Right lobe of liver (tissue), 6 donors: ENCODE results near the gene FOXC1. TPM values are rescaled to one million over a fixed set of nuclear protein-coding genes. Genes with fewer than 3 reads are reported as not detected.

Experiments
- ATAC-seq, 4 donors: fragments of 200-7000 bp; cut with Tn5 transposase; one replicate each; pipeline ENCODE4 v1.9.1; 2020; ENCODE audit warnings: mild to moderate bottlenecking in 4 of 4, moderate library complexity in 4 of 4
- DNase-seq, 3 donors: peaks; one replicate each; pipeline ENCODE4 v3.0.0-alpha.2; 2020
- H3K27ac ChIP-seq, 3 donors: fragments of 200-600 bp; one replicate each; pipeline ENCODE4 v1.8.0; 2022
- H3K27me3 ChIP-seq, 2 donors: fragments of 200-600 bp; one replicate each; pipeline ENCODE4 v1.8.0; 2022
- H3K36me3 ChIP-seq, 4 donors: fragments of 200-600 bp; sonication (generic) in 1 of 4; one replicate each; pipeline versions ENCODE4 v1.5.1 to v1.8.0; 2017 to 2022; ENCODE audit warnings: control low read depth in 1 of 4
- H3K4me1 ChIP-seq, 4 donors: fragments of 200-600 bp; sonication (generic) in 1 of 4; one replicate each; pipeline versions ENCODE4 v1.5.1 to v1.8.0; 2017 to 2022; ENCODE audit warnings: control low read depth in 1 of 4
- H3K4me3 ChIP-seq, 3 donors: fragments of 200-600 bp; one replicate each; pipeline ENCODE4 v1.8.0; 2022
- H3K9me3 ChIP-seq, 4 donors: fragments of 200-600 bp; sonication (generic) in 1 of 4; one replicate each; pipeline versions ENCODE4 v1.5.1 to v1.8.0; 2017 to 2022; ENCODE audit warnings: control low read depth in 1 of 4
- CTCF ChIP-seq, 4 donors: fragments of 200-600 bp in 3 of 4; fragments of 450-650 bp in 1 of 4; IDR thresholded peaks; one replicate each; pipeline versions ENCODE4 v1.5.1 to v1.8.0; 2016 to 2022; ENCODE audit warnings: antibody characterized with exemption in 4 of 4, mild to moderate bottlenecking in 2 of 4
- POLR2A ChIP-seq: fragments of 450-650 bp; IDR thresholded peaks from one replicate; pipeline ENCODE4 v1.6.1; 2017; ENCODE audit warnings: antibody characterized with exemption, mild to moderate bottlenecking
- WGBS: methylation state at CpG from one replicate; pipeline ENCODE4 v1.1.6; 2018; ENCODE audit warnings: low coverage, low lambda C conversion rate; ENCODE audit not compliant: insufficient coverage; ENCODE audit errors: missing lambda C conversion rate; 5-methylcytosine and 5-hydroxymethylcytosine counted together
- intact Hi-C, 2 donors: fragments of 100-400 bp; cut with DNase I; formaldehyde crosslinking; loops; one replicate each; pipeline versions ENCODE4 v1.11.2 to v1.14.1; 2022
- total RNA-seq, 6 experiments: library from RNA; depleted of rRNA in 2 of 6; stranded (reverse); fragments of >200 nt in 2 of 6; fragmentation: NEBNext Ultra II Directional in 3 of 6; extraction: Animal tissue kit (Norgen Biotek cat#: 25700) in 3 of 6; gene quantifications; one replicate each; pipeline versions ENCODE4 v1.1.0 to v1.2.4, GENCODE V29; 2016 to 2023
- donor health status: DM: no; HTN: yes; CAD: no.
- donor health status: DM: no; HTN: no; CAD: no.
- donor health status: DM: no; HTN: no; CAD: no.
- donor health status: DM: no; HTN: yes; CAD: no.
- donor health status: DM: no; HTN: yes; CAD: no.

Gene FOXC1
- total RNA-seq, 6 experiments from 2014 or later: 0.24 to 0.87 (median 0.50) TPM

DNA sequence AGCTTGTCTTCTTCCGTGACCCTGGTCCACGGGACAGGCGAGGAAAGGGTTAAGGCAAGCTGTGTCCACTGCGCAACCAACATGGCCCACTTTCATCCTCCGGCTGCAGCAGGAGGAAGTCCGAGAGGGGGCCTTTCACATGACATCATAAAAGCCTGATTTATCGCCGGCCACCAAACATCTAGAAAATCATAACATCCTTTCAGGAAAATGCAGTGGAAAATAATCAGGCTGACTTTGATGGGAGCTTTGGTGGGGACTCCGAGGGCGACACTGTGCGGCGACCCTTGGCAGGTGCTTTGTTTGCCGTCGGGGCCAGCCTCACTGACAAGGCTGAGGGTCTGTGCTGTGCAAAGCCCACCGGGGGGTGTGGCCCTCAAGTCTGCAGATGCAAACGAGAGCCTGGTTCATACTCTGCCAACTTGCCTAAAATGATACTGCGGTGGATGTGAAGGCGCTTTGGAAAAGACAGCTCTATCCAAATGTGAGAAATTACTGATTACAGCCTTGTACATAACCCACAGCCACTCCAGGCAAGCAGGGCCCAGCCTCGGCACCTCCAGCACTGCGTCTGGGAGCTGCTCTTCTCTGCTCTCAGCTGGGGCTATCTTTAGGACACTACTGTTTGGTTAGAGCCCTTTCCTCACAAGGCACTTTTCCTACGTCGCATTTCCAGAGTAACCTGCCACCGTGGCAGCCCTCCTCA, 25.7 kb downstream of the FOXC1 start:
- TF ChIP-seq POLR2A (no peak), CTCF (IDR thresholded peaks at IDR 0.05) (no peak)
- Histone ChIP-seq H3K4me1 (no peaks in the 10 kb centered on the region), H3K9me3 (no peaks in the 10 kb centered on the region), H3K36me3 (no peaks in the 10 kb centered on the region), H3K4me3 (no peak overlapping the region), H3K27me3 (no peaks in the 10 kb centered on the region), H3K27ac (no peak overlapping the region)
- peak in 2 of 4 donors; percentile 14 to 48 for ATAC-seq
- DNase-seq: no peak
- 59% methylated on average over 7 of the region's 23 CpGs for WGBS
- intact Hi-C loops: no loop called here

GRCh38 chr6:1636272-1636825, 26.6 kb downstream of the FOXC1 start:
- no peak for ATAC-seq
- Histone ChIP-seq H3K36me3 (no peaks in the 10 kb centered on the region), H3K27me3 (no peaks in the 10 kb centered on the region), H3K27ac (no peak overlapping the region), H3K4me3 (no peak overlapping the region), H3K4me1 (no peaks in the 10 kb centered on the region), H3K9me3 (no peaks in the 10 kb centered on the region)
- intact Hi-C loops: no loop called here
- 96% methylated on average over 4 of the region's 9 CpGs for WGBS
- no peak for TF ChIP-seq CTCF (IDR thresholded peaks at IDR 0.05)
- no peak for TF ChIP-seq POLR2A
- no peak for DNase-seq

DNA sequence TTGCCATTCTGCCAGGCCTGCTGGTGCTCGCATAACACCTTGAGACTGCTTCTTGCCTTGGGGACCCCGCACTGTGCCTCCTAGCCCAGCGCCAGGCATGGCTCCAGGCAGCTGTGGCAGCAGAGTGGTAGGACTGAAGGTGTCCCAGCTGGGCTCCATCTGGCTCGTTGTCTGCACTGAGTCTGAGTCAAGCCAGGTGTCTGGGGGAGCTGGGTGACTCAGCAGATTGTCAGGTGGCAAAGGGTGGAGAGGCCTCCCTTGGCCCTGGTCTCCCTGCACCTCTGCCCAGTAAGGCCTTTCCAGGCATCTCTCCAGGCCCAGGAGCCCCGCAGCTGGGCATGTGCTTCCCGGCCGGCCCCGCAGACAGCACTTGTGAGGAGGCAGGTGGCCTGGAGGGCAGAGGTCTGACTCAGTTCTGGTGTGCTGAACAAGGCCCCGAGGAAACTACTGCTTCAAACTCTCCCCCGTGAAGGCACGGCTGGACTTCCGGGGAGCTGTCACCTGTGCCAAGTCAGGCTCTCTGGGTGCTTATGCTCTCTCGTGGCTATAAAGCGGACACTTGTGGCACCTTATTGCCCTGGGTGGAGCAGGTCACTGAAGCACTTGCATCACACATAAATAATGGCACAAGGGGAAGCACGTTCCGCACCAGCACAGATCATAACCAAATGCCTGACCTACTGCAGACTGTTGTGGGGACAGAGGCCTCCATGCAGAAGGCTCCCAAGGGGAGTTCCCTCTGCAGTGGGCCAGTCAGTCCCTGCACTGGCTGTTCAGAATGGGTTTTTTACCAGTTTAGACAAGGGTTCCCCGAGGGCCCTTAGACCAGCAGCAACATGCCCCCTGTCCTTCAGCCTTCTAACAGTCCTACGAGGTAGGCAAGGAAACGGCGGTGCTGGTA, 27.5 kb downstream of the FOXC1 start:
- H3K36me3 ChIP-seq: no peaks in the 10 kb centered on the region
- no peaks in the 10 kb centered on the region for H3K4me1 ChIP-seq
- no peak overlapping the region for H3K4me3 ChIP-seq
- no peaks in the 10 kb centered on the region for H3K9me3 ChIP-seq
- intact Hi-C loops: no loop called here
- 94% methylated on average over 6 of the region's 20 CpGs for WGBS
- DNase-seq (no peak), ATAC-seq (peak in 2 of 4 donors; percentile 7 to 30)
- no peak overlapping the region for H3K27ac ChIP-seq
- H3K27me3 ChIP-seq: no peaks in the 10 kb centered on the region
- no peak for TF ChIP-seq CTCF (IDR thresholded peaks at IDR 0.05)
- no peak for TF ChIP-seq POLR2A

DNA sequence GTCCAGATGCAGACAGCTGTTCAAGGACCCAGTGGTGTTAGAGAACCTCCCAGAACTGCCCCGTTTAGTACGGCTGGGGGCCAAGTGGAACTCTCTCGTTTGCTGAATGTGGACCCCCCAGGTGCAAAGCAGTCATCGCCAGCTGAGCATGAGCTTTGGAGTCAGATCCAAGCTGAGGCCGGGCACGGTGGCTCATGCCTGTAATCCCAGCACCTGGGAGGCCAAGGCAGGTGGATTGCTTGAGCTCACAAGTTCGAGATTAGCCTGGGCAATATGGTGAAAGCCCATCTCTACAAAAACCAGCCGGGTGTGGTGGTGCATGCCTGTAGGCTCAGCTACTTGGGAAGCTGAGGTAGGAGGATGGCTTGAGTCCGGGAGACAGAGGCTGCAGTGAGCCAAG, 29.7 kb downstream of the FOXC1 start:
- H3K27ac ChIP-seq: no peak overlapping the region
- DNase-seq (no peak), ATAC-seq (no peak)
- intact Hi-C loops: no loop called here
- 100% methylated on average over 1 of the region's 9 CpGs for WGBS
- TF ChIP-seq POLR2A: no peak
- TF ChIP-seq CTCF (IDR thresholded peaks at IDR 0.05): no peak
- H3K4me3 ChIP-seq: no peak overlapping the region
- H3K27me3 ChIP-seq: no peaks in the 10 kb centered on the region
- H3K9me3 ChIP-seq: no peaks in the 10 kb centered on the region
- H3K36me3 ChIP-seq: no peaks in the 10 kb centered on the region
- H3K4me1 ChIP-seq: no peaks in the 10 kb centered on the region
